Trophoblast cell (in vitro differentiated cells and primary cell): ENCODE data around the gene IGFBP2. TPM values are rescaled to one million over a fixed set of nuclear protein-coding genes. Genes with fewer than 3 reads are reported as not detected.
A peak's percentile ranks its signal among the peaks of the same experiment; 100 is the strongest.

ENCODE experiments used
- DNase-seq, 2 donors: peaks; one replicate each; pipeline ENCODE4 v3.0.0-alpha.2; 2016
- H2AFZ ChIP-seq: 2 replicates; pipeline ENCODE4 v1.6.1; 2013; ENCODE audit warnings: low read length, moderate library complexity, mild to moderate bottlenecking; ENCODE audit not compliant: insufficient read depth, poor library complexity
- H2AK5ac ChIP-seq: 2 replicates; pipeline ENCODE4 v1.6.1; 2013; ENCODE audit warnings: mild to moderate bottlenecking, low read length
- H2BK120ac ChIP-seq: 2 replicates; pipeline ENCODE4 v1.6.1; 2013; ENCODE audit warnings: low read length, mild to moderate bottlenecking, moderate library complexity; ENCODE audit not compliant: insufficient read depth, poor library complexity
- H2BK12ac ChIP-seq: 2 replicates; pipeline ENCODE4 v1.6.1; 2013; ENCODE audit warnings: mild to moderate bottlenecking, low read length, moderate library complexity
- H2BK5ac ChIP-seq: 2 replicates; pipeline ENCODE4 v1.6.1; 2013; ENCODE audit warnings: low read length, low read depth, moderate library complexity, mild to moderate bottlenecking; ENCODE audit not compliant: poor library complexity
- H3K14ac ChIP-seq: 2 replicates; pipeline ENCODE4 v1.6.1; 2013; ENCODE audit warnings: mild to moderate bottlenecking, low read length
- H3K18ac ChIP-seq: 2 replicates; pipeline ENCODE4 v1.6.1; 2013; ENCODE audit warnings: mild to moderate bottlenecking, low read length
- H3K23ac ChIP-seq: 2 replicates; pipeline ENCODE4 v1.6.1; 2013; ENCODE audit warnings: low read length
- H3K27ac ChIP-seq: 2 replicates; pipeline ENCODE4 v1.5.1; 2013; ENCODE audit warnings: low read depth, mild to moderate bottlenecking, inconsistent platforms, low read length, moderate library complexity
- H3K27me3 ChIP-seq: 2 replicates; pipeline ENCODE4 v1.6.1; 2013; ENCODE audit warnings: inconsistent platforms, mild to moderate bottlenecking, low read length, moderate library complexity; ENCODE audit not compliant: insufficient read depth
- H3K36me3 ChIP-seq, 2 experiments: 1 replicate in 1 of 2; 2 replicates in 1 of 2; pipeline ENCODE4 v1.6.1; 2013; ENCODE audit warnings: low read length in 2 of 2, mild to moderate bottlenecking in 2 of 2, moderate library complexity in 1 of 2; ENCODE audit not compliant: insufficient read depth in 2 of 2, control insufficient read depth in 1 of 2
- H3K4ac ChIP-seq: 2 replicates; pipeline ENCODE4 v1.6.1; 2013; ENCODE audit warnings: low read depth, mild to moderate bottlenecking, low read length, moderate library complexity
- H3K4me1 ChIP-seq, 2 experiments: 1 replicate in 1 of 2; 2 replicates in 1 of 2; pipeline ENCODE4 v1.6.1; 2013; ENCODE audit warnings: low read length in 2 of 2, mild to moderate bottlenecking in 2 of 2, moderate library complexity in 1 of 2; ENCODE audit not compliant: insufficient read depth in 2 of 2, control insufficient read depth in 1 of 2
- H3K4me2 ChIP-seq: 2 replicates; pipeline ENCODE4 v1.6.1; 2013; ENCODE audit warnings: inconsistent platforms, mild to moderate bottlenecking, low read length, moderate library complexity
- H3K4me3 ChIP-seq: 2 replicates; pipeline ENCODE4 v1.5.1; 2013; ENCODE audit warnings: mild to moderate bottlenecking, low read depth, low read length, inconsistent platforms
- H3K79me1 ChIP-seq: one replicate; pipeline ENCODE4 v1.6.1; 2013; ENCODE audit warnings: low read length
- H3K79me2 ChIP-seq: 2 replicates; pipeline ENCODE4 v1.6.1; 2013; ENCODE audit warnings: low read length, mild to moderate bottlenecking; ENCODE audit not compliant: control insufficient read depth, insufficient read depth, poor library complexity
- H3K9ac ChIP-seq: 2 replicates; pipeline ENCODE4 v1.6.1; 2013; ENCODE audit warnings: mild to moderate bottlenecking, low read length
- H3K9me3 ChIP-seq: 2 replicates; pipeline ENCODE4 v1.6.1; 2013; ENCODE audit warnings: low read depth, mild to moderate bottlenecking, control low read depth, inconsistent platforms, low read length; ENCODE audit not compliant: insufficient read depth
- H4K12ac ChIP-seq: 2 replicates; pipeline ENCODE4 v1.6.1; 2013; ENCODE audit warnings: low read depth, mild to moderate bottlenecking, low read length, moderate library complexity
- H4K8ac ChIP-seq: 2 replicates; pipeline ENCODE4 v1.6.1; 2013; ENCODE audit warnings: low read depth, mild to moderate bottlenecking, low read length, moderate library complexity
- H4K91ac ChIP-seq: one replicate; pipeline ENCODE4 v1.6.1; 2013; ENCODE audit warnings: low read depth, mild to moderate bottlenecking, low read length, moderate library complexity
- WGBS: extraction: QIAGEN DNeasy Blood & Tissue Kit; methylation state at CpG from one replicate; pipeline ENCODE4 v1.1.7; 2013; ENCODE audit warnings: missing lambda C conversion rate; ENCODE audit not compliant: insufficient read length, insufficient coverage; ENCODE audit errors: extremely low coverage; 5-methylcytosine and 5-hydroxymethylcytosine counted together
- polyA plus RNA-seq: library from polyadenylated mRNA; stranded (reverse); fragments of 200-250 nt; gene quantifications from 2 replicates; pipeline ENCODE4 v1.2.3, GENCODE V29; 2013

IGFBP2 gene, protein sequence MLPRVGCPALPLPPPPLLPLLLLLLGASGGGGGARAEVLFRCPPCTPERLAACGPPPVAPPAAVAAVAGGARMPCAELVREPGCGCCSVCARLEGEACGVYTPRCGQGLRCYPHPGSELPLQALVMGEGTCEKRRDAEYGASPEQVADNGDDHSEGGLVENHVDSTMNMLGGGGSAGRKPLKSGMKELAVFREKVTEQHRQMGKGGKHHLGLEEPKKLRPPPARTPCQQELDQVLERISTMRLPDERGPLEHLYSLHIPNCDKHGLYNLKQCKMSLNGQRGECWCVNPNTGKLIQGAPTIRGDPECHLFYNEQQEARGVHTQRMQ
- polyA plus RNA-seq: 654 and 672 TPM in 2 replicates

DNA sequence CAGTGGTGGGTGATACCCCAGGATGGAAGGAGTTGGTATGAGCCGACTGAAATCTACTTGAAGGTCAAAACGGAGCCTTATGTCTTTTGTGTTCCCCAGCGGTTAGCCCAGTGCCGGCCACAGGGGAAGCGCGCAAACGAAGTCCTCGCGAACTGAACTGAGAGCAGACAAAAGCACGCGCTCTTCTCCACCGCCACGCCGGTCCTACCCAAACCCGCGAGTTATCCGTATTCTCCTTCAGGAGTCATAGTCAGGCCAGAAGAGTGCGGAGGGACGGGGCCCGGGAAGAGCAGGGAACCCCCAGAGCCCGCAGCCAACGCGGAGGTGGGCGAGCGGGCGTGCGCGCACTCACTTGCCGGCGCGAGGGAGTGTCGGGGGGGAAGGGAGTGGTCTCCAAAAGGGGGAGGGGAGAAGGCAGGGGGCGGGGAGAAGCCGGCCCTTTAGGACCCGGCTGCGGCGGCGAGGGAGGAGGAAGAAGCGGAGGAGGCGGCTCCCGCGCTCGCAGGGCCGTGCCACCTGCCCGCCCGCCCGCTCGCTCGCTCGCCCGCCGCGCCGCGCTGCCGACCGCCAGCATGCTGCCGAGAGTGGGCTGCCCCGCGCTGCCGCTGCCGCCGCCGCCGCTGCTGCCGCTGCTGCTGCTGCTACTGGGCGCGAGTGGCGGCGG lies at the start of gene IGFBP2:
Gene IGFBP2 (plus strand): TSS at position 469 of the 664 bp plus-strand sequence. CDS start 104 bp downstream, at position 573.
- peak within 1 kb of the TSS; percentile 91 for H3K27ac ChIP-seq
- H2AFZ ChIP-seq: peak within 1 kb of the TSS; percentile 67
- no peaks in the 10 kb centered on the region for H3K9me3 ChIP-seq
- H2AK5ac ChIP-seq: no peak within 1 kb of the TSS
- H3K4me1 ChIP-seq: peaks cover 13 to 19% of the 10 kb centered on the region in 2 experiments
- peak within 1 kb of the TSS; percentile 97 for H3K9ac ChIP-seq
- H3K27me3 ChIP-seq: peaks cover 3% of the 10 kb centered on the region
- peak within 1 kb of the TSS; percentile 70 for H4K91ac ChIP-seq
- peak within 1 kb of the TSS; percentile 73 for H2BK5ac ChIP-seq
- peak in 1 of 2 donors; percentile 21 for DNase-seq
- no peak within 1 kb of the TSS for H2BK12ac ChIP-seq
- peaks cover 16% of the 10 kb centered on the region for H3K79me2 ChIP-seq
- H3K79me1 ChIP-seq: peaks cover 29% of the 10 kb centered on the region
- peak within 1 kb of the TSS; percentile 94 for H3K18ac ChIP-seq
- peak within 1 kb of the TSS; percentile 81 for H3K14ac ChIP-seq
- H3K4me3 ChIP-seq: peak within 1 kb of the TSS; percentile 95
- H3K23ac ChIP-seq: peak within 1 kb of the TSS; percentile 73
- peak within 1 kb of the TSS; percentile 48 for H2BK120ac ChIP-seq
- peak within 1 kb of the TSS; percentile 83 for H4K8ac ChIP-seq
- no CpG with 5 or more reads among the region's 70 CpGs for WGBS
- H3K4me2 ChIP-seq: peak within 1 kb of the TSS; percentile 85
- H4K12ac ChIP-seq: peak within 1 kb of the TSS; percentile 6
- H3K4ac ChIP-seq: peak within 1 kb of the TSS; percentile 93
- H3K36me3 ChIP-seq: peaks cover 2 to 4% of the 10 kb centered on the region in 2 experiments

DNA sequence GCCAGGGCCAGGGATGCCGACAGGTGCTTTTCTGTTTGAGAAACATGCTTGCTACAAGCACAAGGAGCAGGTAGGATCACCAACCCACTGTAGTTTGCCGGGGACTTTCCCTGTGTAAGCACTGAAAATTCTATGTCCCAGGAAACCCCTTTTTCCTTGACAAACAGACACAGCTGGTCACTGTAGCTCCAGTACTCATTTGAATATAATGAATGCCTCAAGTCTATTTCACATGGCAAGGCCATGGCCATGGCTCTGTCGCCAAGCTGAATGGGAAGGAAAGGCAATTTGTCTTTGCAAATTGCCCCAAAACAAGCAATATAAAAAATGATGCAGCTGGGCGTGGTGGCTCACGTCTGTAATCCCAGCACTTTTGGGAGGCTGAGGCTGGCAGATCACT lies 49.6 kb upstream of the IGFBP2 start:
- Histone ChIP-seq H3K9me3 (peaks cover 2% of the 10 kb centered on the region), H3K9ac (no peak overlapping the region), H2AFZ (no peak overlapping the region), H3K27me3 (no peaks in the 10 kb centered on the region), H2BK12ac (no peak overlapping the region), H3K27ac (no peak overlapping the region), H3K79me1 (no peaks in the 10 kb centered on the region), H2AK5ac (no peak overlapping the region), H3K4me2 (no peak overlapping the region), H4K8ac (no peak overlapping the region), H3K14ac (no peak overlapping the region), H3K23ac (no peak overlapping the region), H3K4me3 (no peak overlapping the region), H3K4me1 (peaks cover 3 to 4% of the 10 kb centered on the region in 2 experiments), H4K91ac (no peak overlapping the region), H2BK120ac (no peak overlapping the region), H3K18ac (no peak overlapping the region), H3K79me2 (no peaks in the 10 kb centered on the region), H3K4ac (no peak overlapping the region), H3K36me3 (no peaks in the 10 kb centered on the region), H4K12ac (no peak overlapping the region), H2BK5ac (no peak overlapping the region)
- DNase-seq: no peak
- WGBS: no CpG with 5 or more reads among the region's 5 CpGs

DNA sequence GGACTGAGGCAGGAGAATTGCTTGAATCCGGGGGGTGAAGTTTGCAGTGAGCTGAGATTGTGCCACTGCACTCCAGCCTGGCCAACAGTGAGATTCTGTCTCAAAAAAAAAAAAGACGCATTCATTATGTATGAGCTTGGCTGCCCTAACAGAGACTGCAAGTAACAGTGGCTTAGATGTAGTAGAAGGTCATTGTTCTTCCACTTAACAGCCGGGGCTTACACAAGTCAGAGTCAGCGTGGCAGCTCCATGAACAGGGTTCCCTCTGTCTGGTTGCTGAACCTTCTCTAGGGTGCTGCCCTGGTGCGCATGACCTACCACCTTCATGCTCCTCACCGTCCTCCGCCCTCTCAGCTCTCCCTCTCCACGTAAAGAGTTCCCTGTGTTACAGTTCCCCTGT lies 49.1 kb upstream of the IGFBP2 start:
- no peak overlapping the region for H4K91ac ChIP-seq
- H4K8ac ChIP-seq: no peak overlapping the region
- no CpG with 5 or more reads among the region's 8 CpGs for WGBS
- no peak overlapping the region for H3K27ac ChIP-seq
- H3K27me3 ChIP-seq: no peaks in the 10 kb centered on the region
- no peak overlapping the region for H3K9ac ChIP-seq
- no peak overlapping the region for H2BK120ac ChIP-seq
- no peak overlapping the region for H2BK12ac ChIP-seq
- no peak overlapping the region for H3K4me2 ChIP-seq
- DNase-seq: no peak
- H3K9me3 ChIP-seq: peaks cover 2% of the 10 kb centered on the region
- no peaks in the 10 kb centered on the region for H3K79me2 ChIP-seq
- no peak overlapping the region for H4K12ac ChIP-seq
- no peak overlapping the region for H3K14ac ChIP-seq
- H2AFZ ChIP-seq: no peak overlapping the region
- H3K36me3 ChIP-seq: no peaks in the 10 kb centered on the region
- no peaks in the 10 kb centered on the region for H3K79me1 ChIP-seq
- H3K4me3 ChIP-seq: no peak overlapping the region
- H3K18ac ChIP-seq: no peak overlapping the region
- no peak overlapping the region for H3K4ac ChIP-seq
- no peak overlapping the region for H3K23ac ChIP-seq
- H2AK5ac ChIP-seq: no peak overlapping the region
- no peak overlapping the region for H2BK5ac ChIP-seq
- peaks cover 3 to 4% of the 10 kb centered on the region in 2 experiments for H3K4me1 ChIP-seq

DNA sequence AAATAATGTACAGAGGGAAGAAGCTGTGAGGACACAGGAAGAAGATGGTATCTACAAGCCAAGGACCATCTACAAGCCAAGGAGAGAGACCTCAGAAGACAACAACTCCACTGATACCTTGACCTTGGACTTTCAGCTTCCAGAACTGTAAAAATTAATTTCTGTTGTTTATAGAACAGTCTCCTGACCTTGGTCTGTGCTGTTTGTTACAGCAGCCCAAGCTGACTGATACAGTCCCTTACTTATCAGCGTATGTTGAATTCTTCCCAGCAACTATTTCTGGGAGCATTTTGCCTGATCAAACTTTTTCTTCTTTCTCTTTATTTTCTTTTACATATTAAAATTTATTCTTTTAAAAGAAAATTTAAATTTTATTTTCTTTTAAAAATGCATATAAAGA lies 47.8 kb upstream of the IGFBP2 start:
- Histone ChIP-seq H3K79me2 (no peaks in the 10 kb centered on the region), H2BK12ac (no peak overlapping the region), H4K12ac (no peak overlapping the region), H2BK5ac (no peak overlapping the region), H3K14ac (no peak overlapping the region), H3K79me1 (no peaks in the 10 kb centered on the region), H2BK120ac (no peak overlapping the region), H2AK5ac (no peak overlapping the region), H4K91ac (no peak overlapping the region), H3K27ac (no peak overlapping the region), H3K4me3 (no peak overlapping the region), H2AFZ (no peak overlapping the region), H3K4ac (no peak overlapping the region), H3K27me3 (no peaks in the 10 kb centered on the region), H4K8ac (no peak overlapping the region), H3K9ac (no peak overlapping the region), H3K36me3 (no peaks in the 10 kb centered on the region), H3K4me1 (peaks cover 3 to 4% of the 10 kb centered on the region in 2 experiments), H3K18ac (no peak overlapping the region), H3K4me2 (no peak overlapping the region), H3K9me3 (peaks cover 2% of the 10 kb centered on the region), H3K23ac (no peak overlapping the region)
- no CpG with 5 or more reads among the region's 1 CpG for WGBS
- no peak for DNase-seq
